HCT116 (cell line): ENCODE results near the gene GAL3ST2. TPM values are rescaled to one million over a fixed set of nuclear protein-coding genes. Genes with fewer than 3 reads are reported as not detected.

Experiments used
- ATAC-seq: fragments of 200-7000 bp; cut with Tn5 transposase; 2 replicates; pipeline ENCODE4 v1.9.1; 2020; ENCODE audit warnings: mild to moderate bottlenecking, moderate library complexity
- BruUV-seq: library from RNA; stranded (reverse); fragments of 400-500 nt; replicated peaks from 2 replicates; lab custom pipeline; 2021; lab: Mats Ljungman, UMichigan
- CTCF ChIA-PET: fragments of 300-600 bp; sonication (Branson Sonifier 250); formaldehyde crosslinking; loops from one replicate; lab custom pipeline; 2021; ENCODE audit warnings: antibody characterized with exemption; lab: Charles Lee
- POLR2A ChIA-PET: fragments of 300-600, 350-600 bp; sonication (Branson Sonifier 250); formaldehyde crosslinking; loops from one replicate; lab custom pipeline; 2021; ENCODE audit warnings: antibody characterized with exemption; lab: Charles Lee
- RAD21 ChIA-PET, 2 experiments: fragments of 300-600 bp; sonication (Branson Sonifier 250); formaldehyde crosslinking; loops; one replicate each; lab custom pipeline; 2023; ENCODE audit warnings: low total read pairs in 2 of 2; ENCODE audit not compliant: uncharacterized antibody in 2 of 2, unreplicated experiment in 2 of 2, low non-redundant PET in 1 of 2; lab: Charles Lee
- DNase-seq: peaks from one replicate; pipeline ENCODE4 v3.0.0-alpha.2; 2010; ENCODE audit warnings: low read depth, low spot score
- H2AFZ ChIP-seq: fragments of 200-600 bp; shearing (Covaris generic), sonication (generic); 2 replicates; pipeline ENCODE4 v1.6.1; 2017; ENCODE audit warnings: low read depth, mixed run types, mixed read lengths, antibody characterized with exemption, low read length; ENCODE audit not compliant: poor library complexity, severe bottlenecking
- H3K27ac ChIP-seq: 2 replicates; pipeline ENCODE4 v1.5.1; 2012; ENCODE audit warnings: low read depth, low read length
- H3K27me3 ChIP-seq: fragments of 200-600 bp; sonication (generic); 2 replicates; pipeline ENCODE4 v1.6.1; 2016; ENCODE audit warnings: mixed run types, low read length, mixed read lengths; ENCODE audit not compliant: insufficient read depth
- H3K36me3 ChIP-seq, 2 experiments: fragments of 200-500 bp in 1 of 2; fragments of 200-600 bp in 1 of 2; sonication (Bioruptor generic) in 1 of 2; sonication (generic) in 1 of 2; 2 replicates each; pipeline versions ENCODE4 v1.5.1 to v1.6.1; 2014 to 2016; ENCODE audit warnings: low read length in 2 of 2, inconsistent platforms in 1 of 2, mixed read lengths in 1 of 2, mixed run types in 1 of 2; ENCODE audit not compliant: insufficient read depth in 2 of 2, control insufficient read depth in 1 of 2
- H3K4me1 ChIP-seq, 2 experiments: fragments of 200-600 bp in 1 of 2; sonication (generic) in 1 of 2; 2 replicates each; pipeline versions ENCODE4 v1.5.1 to v1.6.1; 2012 to 2017; ENCODE audit warnings: low read length in 2 of 2, inconsistent platforms in 1 of 2, mild to moderate bottlenecking in 1 of 2, mixed read lengths in 1 of 2, mixed run types in 1 of 2, moderate library complexity in 1 of 2; ENCODE audit not compliant: insufficient read depth in 2 of 2, control insufficient read depth in 1 of 2
- H3K4me2 ChIP-seq: fragments of 200-600 bp; sonication (generic); 2 replicates; pipeline ENCODE4 v1.6.1; 2017; ENCODE audit warnings: mixed run types, low read length, mixed read lengths
- H3K4me3 ChIP-seq, 2 experiments: fragments of 200-600 bp in 1 of 2; sonication (generic) in 1 of 2; replicated peaks in 1 of 2; 2 replicates each; pipeline ENCODE4 v1.5.1; 2011 to 2016; ENCODE audit warnings: low read length in 2 of 2, control low read depth in 1 of 2, low read depth in 1 of 2, mild to moderate bottlenecking in 1 of 2, mixed read lengths in 1 of 2, mixed run types in 1 of 2
- H3K79me2 ChIP-seq: fragments of 200-600 bp; sonication (generic); 2 replicates; pipeline ENCODE4 v1.6.1; 2017; ENCODE audit warnings: mild to moderate bottlenecking, mixed run types, low read length, moderate library complexity, mixed read lengths; ENCODE audit not compliant: insufficient read depth
- H3K9ac ChIP-seq: fragments of 200-600 bp; sonication (generic); 2 replicates; pipeline ENCODE4 v1.6.1; 2016; ENCODE audit warnings: low read length, mixed read lengths
- H3K9me2 ChIP-seq: fragments of 200-600 bp; sonication (generic), shearing (Covaris generic); 2 replicates; pipeline ENCODE4 v1.6.1; 2017; ENCODE audit warnings: mixed run types, mild to moderate bottlenecking, moderate library complexity; ENCODE audit not compliant: insufficient read depth
- H3K9me3 ChIP-seq, 2 experiments: fragments of 200-500 bp in 1 of 2; fragments of 200-600 bp in 1 of 2; sonication (Bioruptor generic) in 1 of 2; sonication (generic) in 1 of 2; 2 replicates each; pipeline ENCODE4 v1.6.1; 2014 to 2017; ENCODE audit warnings: low read length in 2 of 2, mixed read lengths in 2 of 2, inconsistent platforms in 1 of 2, low read depth in 1 of 2, mild to moderate bottlenecking in 1 of 2, mixed run types in 1 of 2, moderate library complexity in 1 of 2; ENCODE audit not compliant: control insufficient read depth in 1 of 2, insufficient read depth in 1 of 2
- H4K20me1 ChIP-seq: fragments of 200-600 bp; sonication (generic), shearing (Covaris generic); 2 replicates; pipeline ENCODE4 v1.6.1; 2017; ENCODE audit warnings: mixed run types, mild to moderate bottlenecking, moderate library complexity; ENCODE audit not compliant: insufficient read depth
- CTCF ChIP-seq, 3 experiments: fragments of 200-600 bp in 1 of 3; sonication (generic) in 1 of 3; IDR thresholded peaks in 2 of 3; conservative IDR thresholded peaks in 1 of 3; 2 replicates each; pipeline ENCODE4 v1.5.1; 2012 to 2017; ENCODE audit warnings: low read depth in 2 of 3, low read length in 2 of 3, antibody characterized with exemption in 1 of 3, borderline replicate concordance in 1 of 3, control low read depth in 1 of 3, mild to moderate bottlenecking in 1 of 3, mixed read lengths in 1 of 3, mixed run types in 1 of 3, moderate library complexity in 1 of 3; ENCODE audit not compliant: insufficient read depth in 1 of 3
- REST ChIP-seq: IDR thresholded peaks from 2 replicates; pipeline ENCODE4 v1.6.1; 2012; ENCODE audit warnings: low read depth
- intact Hi-C: fragments of 100-400 bp; cut with micrococcal nuclease; formaldehyde crosslinking; loops from 2 replicates; pipeline ENCODE4 v1.10.0; 2022
- total RNA-seq: library from RNA; stranded (reverse); gene quantifications from one replicate; pipeline ENCODE4 v1.2.1, GENCODE V29; 2021; ENCODE audit not compliant: unreplicated experiment

The GAL3ST2 gene
- total RNA-seq, 1 experiment from 2014 or later = 0.44 TPM

GRCh38 chr2:241836292-241836691, 59.7 kb downstream of the GAL3ST2 start:
- ChIA-PET RAD21 (no interaction called here), POLR2A (no interaction called here), CTCF (no interaction called here)
- Histone ChIP-seq H3K27me3 (no peaks in the 10 kb centered on the region), H3K36me3 (no peaks in the 10 kb centered on the region), H3K9ac (no peak overlapping the region), H3K4me1 (no peaks in the 10 kb centered on the region), H3K27ac (no peak overlapping the region), H3K4me2 (no peak overlapping the region), H3K4me3 (no peak overlapping the region), H2AFZ (no peak overlapping the region), H3K79me2 (no peaks in the 10 kb centered on the region), H3K9me3 (no peaks in the 10 kb centered on the region), H3K9me2 (no peaks in the 10 kb centered on the region), H4K20me1 (no peaks in the 10 kb centered on the region)
- no TSS peak for BruUV-seq
- DNase-seq = no peak
- intact Hi-C loops = no loop called here
- ATAC-seq = no peak
- TF ChIP-seq REST = no peak
- TF ChIP-seq CTCF (IDR thresholded peaks at IDR 0.05 in 2 of 3, conservative IDR thresholded peaks at IDR 0.05 in 1 of 3; ENCODE audit: borderline replicate concordance in 1 of 3, insufficient read depth in 1 of 3, low read depth in 2 of 3, low read length in 2 of 3) = peak in 2 of 3 experiments; percentile 12 to 37; a peak in 2 of 6 replicates
